ENCODE data around the gene AHSG.

AHSG gene

DNA sequence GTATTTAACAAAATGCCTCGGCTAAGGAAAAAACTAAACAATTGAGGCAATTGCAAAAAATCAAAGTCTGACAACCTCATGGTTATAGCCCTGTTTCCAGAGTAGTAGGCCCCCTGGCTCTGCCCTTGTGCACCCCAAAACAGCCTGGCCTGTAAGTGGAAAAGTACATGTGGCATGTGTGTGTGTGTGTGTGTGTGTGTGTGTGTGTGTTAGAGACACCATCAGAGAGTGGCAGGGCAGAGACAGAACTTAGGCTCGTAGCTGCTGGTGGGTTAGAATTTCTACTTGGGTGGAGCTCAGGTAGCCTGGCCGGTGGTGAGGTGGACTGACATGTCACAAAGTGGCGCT lies 14.1 kb upstream of the AHSG start:
- H4K8ac ChIP-seq (ENCODE audit: low read depth, low read length): no peak overlapping the region

DNA sequence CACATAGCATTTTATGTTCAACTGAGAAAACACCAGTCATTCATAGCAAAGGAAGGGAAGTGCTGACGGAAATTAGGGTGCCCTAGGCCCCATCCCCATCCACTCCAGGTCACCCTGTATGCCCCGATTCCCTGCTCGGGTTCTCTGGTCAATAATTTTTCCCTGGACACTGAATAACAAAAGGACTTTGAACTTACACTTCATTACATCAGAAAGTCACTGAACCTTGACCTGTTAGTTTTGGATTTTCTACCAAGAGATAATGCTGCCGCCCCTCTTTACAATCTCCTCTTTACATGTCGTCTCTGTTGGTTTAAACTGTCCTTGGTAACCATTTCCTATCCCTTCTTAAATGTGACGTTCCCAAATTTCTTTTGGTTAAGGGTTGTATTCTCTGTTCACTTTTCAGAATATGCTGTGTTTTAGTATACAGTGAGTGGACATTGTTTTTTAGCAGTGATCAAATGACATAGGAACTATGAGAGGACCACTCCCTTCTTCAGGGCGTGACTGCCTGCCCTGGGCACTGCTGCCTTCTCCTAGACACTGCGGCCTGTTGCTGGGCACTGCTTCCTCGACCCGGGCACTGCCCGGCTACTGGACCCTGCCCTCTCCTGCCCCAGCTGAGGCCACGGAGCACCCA lies 13.6 kb upstream of the AHSG start:
- Histone ChIP-seq H2BK120ac (ENCODE audit: low read depth, low read length) (no peak overlapping the region), H3K4me2 (ENCODE audit: insufficient read depth, low read length, poor library complexity, severe bottlenecking) (no peak overlapping the region), H3K36me3 (replicated peaks in 1 of 2; ENCODE audit: control insufficient read depth in 2 of 2, insufficient read depth in 2 of 2, low read length in 2 of 2) (no peaks in the 10 kb centered on the region), H2AK5ac (ENCODE audit: low read depth, low read length) (no peak overlapping the region), H3K14ac (ENCODE audit: low read length) (no peak overlapping the region), H3K27me3 (ENCODE audit: control insufficient read depth in 3 of 3, insufficient read depth in 3 of 3, low read depth in 1 of 3, low read length in 3 of 3) (peaks cover 0 to 12% (median 0%) of the 10 kb centered on the region in 3 experiments), H4K8ac (ENCODE audit: low read depth, low read length) (no peak overlapping the region), H2BK12ac (ENCODE audit: low read length) (no peak overlapping the region), H3K79me1 (ENCODE audit: low read depth, low read length) (peaks cover 1% of the 10 kb centered on the region), H2AFZ (ENCODE audit: low read length) (no peak overlapping the region), H3K27ac (replicated peaks; ENCODE audit: low read length) (no peak overlapping the region), H4K91ac (ENCODE audit: low read depth, low read length, poor library complexity) (no peak overlapping the region), H3K18ac (ENCODE audit: low read length) (no peak overlapping the region), H3K9ac (ENCODE audit: low read depth, low read length, poor library complexity) (no peak overlapping the region), H3K4me1 (ENCODE audit: control insufficient read depth in 2 of 2, insufficient read depth in 1 of 2, low read depth in 1 of 2, low read length in 2 of 2) (peaks cover 0 to 5% of the 10 kb centered on the region in 2 donors), H2BK5ac (ENCODE audit: low read length) (no peak overlapping the region), H2BK15ac (ENCODE audit: low read length) (no peak overlapping the region), H3K9me3 (replicated peaks in 1 of 2; ENCODE audit: control insufficient read depth in 2 of 2, insufficient read depth in 1 of 2, low read depth in 1 of 2, low read length in 2 of 2) (no peaks in the 10 kb centered on the region), H3K4me3 (ENCODE audit: low read length in 2 of 2) (no peak overlapping the region), H3K23ac (ENCODE audit: low read depth, low read length, poor library complexity) (no peak overlapping the region), H3K4ac (ENCODE audit: low read length) (no peak overlapping the region)
- DNase-seq (ENCODE audit: low spot score): no peak
- WGBS, 2 donors (ENCODE audit: extremely low coverage in 2 of 2, insufficient read length in 2 of 2, insufficient replicate concordance in 1 of 2): no CpG with 5 or more reads among the region's 12 CpGs

More for the DNA sequence above, 14.1 kb upstream of the AHSG start:
- Histone ChIP-seq H3K14ac (ENCODE audit: low read length) (no peak overlapping the region), H3K23ac (ENCODE audit: low read depth, low read length, poor library complexity) (no peak overlapping the region), H3K4me3 (ENCODE audit: low read length in 2 of 2) (no peak overlapping the region), H3K4me2 (ENCODE audit: insufficient read depth, low read length, poor library complexity, severe bottlenecking) (no peak overlapping the region), H3K4ac (ENCODE audit: low read length) (no peak overlapping the region), H2BK15ac (ENCODE audit: low read length) (no peak overlapping the region), H3K79me1 (ENCODE audit: low read depth, low read length) (no peaks in the 10 kb centered on the region), H4K91ac (ENCODE audit: low read depth, low read length, poor library complexity) (no peak overlapping the region), H3K27me3 (ENCODE audit: control insufficient read depth in 3 of 3, insufficient read depth in 3 of 3, low read depth in 1 of 3, low read length in 3 of 3) (peaks cover 0 to 12% (median 0%) of the 10 kb centered on the region in 3 experiments), H3K9me3 (replicated peaks in 1 of 2; ENCODE audit: control insufficient read depth in 2 of 2, insufficient read depth in 1 of 2, low read depth in 1 of 2, low read length in 2 of 2) (no peaks in the 10 kb centered on the region), H3K36me3 (replicated peaks in 1 of 2; ENCODE audit: control insufficient read depth in 2 of 2, insufficient read depth in 2 of 2, low read length in 2 of 2) (no peaks in the 10 kb centered on the region), H3K9ac (ENCODE audit: low read depth, low read length, poor library complexity) (no peak overlapping the region), H2AFZ (ENCODE audit: low read length) (no peak overlapping the region), H3K18ac (ENCODE audit: low read length) (no peak overlapping the region), H2BK12ac (ENCODE audit: low read length) (no peak overlapping the region), H2BK5ac (ENCODE audit: low read length) (no peak overlapping the region), H2BK120ac (ENCODE audit: low read depth, low read length) (no peak overlapping the region), H2AK5ac (ENCODE audit: low read depth, low read length) (no peak overlapping the region), H3K27ac (replicated peaks; ENCODE audit: low read length) (no peak overlapping the region), H3K4me1 (ENCODE audit: control insufficient read depth in 2 of 2, insufficient read depth in 1 of 2, low read depth in 1 of 2, low read length in 2 of 2) (peaks cover 0 to 5% of the 10 kb centered on the region in 2 donors)
- DNase-seq (ENCODE audit: low spot score): no peak
- WGBS, 2 donors (ENCODE audit: extremely low coverage in 2 of 2, insufficient read length in 2 of 2, insufficient replicate concordance in 1 of 2): no CpG with 5 or more reads among the region's 4 CpGs

DNA sequence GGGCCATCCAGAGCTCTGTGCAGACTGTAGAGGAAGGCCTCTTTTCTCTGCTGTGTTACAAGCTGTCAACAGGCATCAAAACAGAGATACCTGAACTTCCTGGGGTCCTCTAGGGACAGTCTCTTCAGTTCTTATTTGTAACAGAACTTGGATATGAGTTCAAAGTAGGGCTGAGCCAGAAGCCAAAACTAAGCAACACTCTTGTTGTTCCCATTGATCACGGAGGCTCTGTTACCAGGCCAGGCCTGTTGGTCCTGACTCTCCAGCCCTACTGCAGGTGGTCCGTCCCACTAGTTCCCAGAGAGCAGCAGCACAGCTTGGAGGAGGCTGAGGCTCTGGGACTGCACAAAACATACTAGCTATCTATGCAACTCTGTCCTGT lies 13.1 kb upstream of the AHSG start:
- Histone ChIP-seq H3K4me1 (ENCODE audit: control insufficient read depth in 2 of 2, insufficient read depth in 1 of 2, low read depth in 1 of 2, low read length in 2 of 2) (peaks cover 0 to 5% of the 10 kb centered on the region in 2 donors), H3K18ac (ENCODE audit: low read length) (no peak overlapping the region), H3K27ac (replicated peaks; ENCODE audit: low read length) (no peak overlapping the region), H4K8ac (ENCODE audit: low read depth, low read length) (no peak overlapping the region), H3K9me3 (replicated peaks in 1 of 2; ENCODE audit: control insufficient read depth in 2 of 2, insufficient read depth in 1 of 2, low read depth in 1 of 2, low read length in 2 of 2) (no peaks in the 10 kb centered on the region), H4K91ac (ENCODE audit: low read depth, low read length, poor library complexity) (no peak overlapping the region), H3K14ac (ENCODE audit: low read length) (no peak overlapping the region), H3K79me1 (ENCODE audit: low read depth, low read length) (peaks cover 1% of the 10 kb centered on the region), H2BK120ac (ENCODE audit: low read depth, low read length) (no peak overlapping the region), H2AK5ac (ENCODE audit: low read depth, low read length) (no peak overlapping the region), H3K4me3 (ENCODE audit: low read length in 2 of 2) (no peak overlapping the region), H2BK15ac (ENCODE audit: low read length) (no peak overlapping the region), H2AFZ (ENCODE audit: low read length) (no peak overlapping the region), H3K36me3 (replicated peaks in 1 of 2; ENCODE audit: control insufficient read depth in 2 of 2, insufficient read depth in 2 of 2, low read length in 2 of 2) (no peaks in the 10 kb centered on the region), H3K4ac (ENCODE audit: low read length) (no peak overlapping the region), H2BK5ac (ENCODE audit: low read length) (no peak overlapping the region), H2BK12ac (ENCODE audit: low read length) (no peak overlapping the region), H3K23ac (ENCODE audit: low read depth, low read length, poor library complexity) (no peak overlapping the region), H3K27me3 (ENCODE audit: control insufficient read depth in 3 of 3, insufficient read depth in 3 of 3, low read depth in 1 of 3, low read length in 3 of 3) (peaks cover 0 to 12% (median 0%) of the 10 kb centered on the region in 3 experiments), H3K9ac (ENCODE audit: low read depth, low read length, poor library complexity) (no peak overlapping the region), H3K4me2 (ENCODE audit: insufficient read depth, low read length, poor library complexity, severe bottlenecking) (no peak overlapping the region)
- WGBS, 2 donors (ENCODE audit: extremely low coverage in 2 of 2, insufficient read length in 2 of 2, insufficient replicate concordance in 1 of 2): no CpG with 5 or more reads among the region's 2 CpGs
- DNase-seq (ENCODE audit: low spot score): no peak

DNA sequence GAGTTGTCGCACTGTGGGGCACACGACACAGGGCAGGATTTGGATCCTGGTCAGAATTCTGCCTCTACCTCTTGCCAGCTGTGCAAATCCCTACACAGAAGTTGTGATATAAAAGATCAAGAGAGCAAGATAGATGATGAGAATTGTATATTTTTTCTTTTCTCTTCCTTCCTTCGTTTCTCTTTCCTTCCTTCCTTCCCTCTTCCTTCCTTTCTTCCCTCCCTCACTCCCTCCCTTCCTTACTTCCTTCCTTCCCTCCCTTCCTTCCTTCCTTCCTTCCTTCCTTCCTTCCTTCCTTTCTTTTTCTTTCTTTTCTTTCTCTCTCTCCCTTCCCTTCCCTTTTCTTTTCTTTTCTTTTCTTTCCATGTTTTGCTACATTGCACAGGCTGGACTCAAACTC lies 12.0 kb upstream of the AHSG start:
- Histone ChIP-seq H2AK5ac (ENCODE audit: low read depth, low read length) (no peak overlapping the region), H3K4me2 (ENCODE audit: insufficient read depth, low read length, poor library complexity, severe bottlenecking) (no peak overlapping the region), H2BK15ac (ENCODE audit: low read length) (no peak overlapping the region), H3K36me3 (replicated peaks in 1 of 2; ENCODE audit: control insufficient read depth in 2 of 2, insufficient read depth in 2 of 2, low read length in 2 of 2) (no peaks in the 10 kb centered on the region), H3K27ac (replicated peaks; ENCODE audit: low read length) (no peak overlapping the region), H2BK5ac (ENCODE audit: low read length) (no peak overlapping the region), H3K4me3 (ENCODE audit: low read length in 2 of 2) (no peak overlapping the region), H3K27me3 (ENCODE audit: control insufficient read depth in 3 of 3, insufficient read depth in 3 of 3, low read depth in 1 of 3, low read length in 3 of 3) (peaks cover 0 to 19% (median 0%) of the 10 kb centered on the region in 3 experiments), H4K91ac (ENCODE audit: low read depth, low read length, poor library complexity) (no peak overlapping the region), H3K18ac (ENCODE audit: low read length) (no peak overlapping the region), H3K79me1 (ENCODE audit: low read depth, low read length) (peaks cover 1% of the 10 kb centered on the region), H3K4ac (ENCODE audit: low read length) (no peak overlapping the region), H3K23ac (ENCODE audit: low read depth, low read length, poor library complexity) (no peak overlapping the region), H3K4me1 (ENCODE audit: control insufficient read depth in 2 of 2, insufficient read depth in 1 of 2, low read depth in 1 of 2, low read length in 2 of 2) (peaks cover 0 to 5% of the 10 kb centered on the region in 2 donors), H2AFZ (ENCODE audit: low read length) (no peak overlapping the region), H2BK12ac (ENCODE audit: low read length) (no peak overlapping the region), H3K14ac (ENCODE audit: low read length) (no peak overlapping the region), H2BK120ac (ENCODE audit: low read depth, low read length) (no peak overlapping the region), H3K9me3 (replicated peaks in 1 of 2; ENCODE audit: control insufficient read depth in 2 of 2, insufficient read depth in 1 of 2, low read depth in 1 of 2, low read length in 2 of 2) (no peaks in the 10 kb centered on the region), H3K9ac (ENCODE audit: low read depth, low read length, poor library complexity) (no peak overlapping the region), H4K8ac (ENCODE audit: low read depth, low read length) (no peak overlapping the region)
- WGBS, 2 donors (ENCODE audit: extremely low coverage in 2 of 2, insufficient read length in 2 of 2, insufficient replicate concordance in 1 of 2): no CpG with 5 or more reads among the region's 3 CpGs
- no peak for DNase-seq (ENCODE audit: low spot score)

All from neuronal stem cell (in vitro differentiated cells).